ENCODE results near the gene GUF1. TPM values are rescaled to one million over a fixed set of nuclear protein-coding genes. Genes with fewer than 3 reads are reported as not detected.

GUF1 gene
- total RNA-seq, 1 donor from 2014 or later, result 20.7 TPM

DNA sequence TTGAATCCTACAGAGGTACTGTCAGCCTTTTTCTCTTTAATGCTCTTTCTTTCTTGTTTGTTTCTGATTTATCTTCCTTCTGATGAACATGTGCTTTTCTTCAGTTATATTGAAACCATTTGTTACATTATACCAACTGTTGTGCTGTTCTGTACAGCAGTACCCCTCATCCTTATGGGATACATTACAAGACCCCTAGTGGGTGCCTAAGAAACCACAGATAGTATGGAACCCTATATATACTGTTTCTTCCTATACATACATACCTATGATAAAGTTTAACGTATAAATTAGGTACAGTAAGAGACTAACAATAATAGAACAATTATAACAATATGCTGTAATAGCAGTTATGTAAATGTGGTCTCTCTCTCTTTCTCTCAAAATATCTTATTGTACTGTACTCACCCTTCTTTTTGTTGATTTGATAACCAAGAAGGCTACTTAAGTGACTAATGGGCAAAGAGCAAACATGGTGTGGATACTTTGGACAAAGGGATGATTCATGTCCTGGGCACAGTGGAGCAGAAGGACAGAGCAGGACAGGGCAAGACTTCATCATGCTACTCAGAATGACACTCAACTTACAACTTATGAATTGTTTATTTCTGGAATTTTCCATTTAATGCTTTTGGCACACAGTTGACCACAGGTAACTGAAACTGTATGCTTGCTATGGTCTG is 16.1 kb upstream of the GUF1 start:
- H3K27me3 Mint-ChIP-seq (ENCODE audit: unreplicated experiment), result peaks cover 10% of the 10 kb centered on the region
- TF ChIP-seq, protein P1, sequence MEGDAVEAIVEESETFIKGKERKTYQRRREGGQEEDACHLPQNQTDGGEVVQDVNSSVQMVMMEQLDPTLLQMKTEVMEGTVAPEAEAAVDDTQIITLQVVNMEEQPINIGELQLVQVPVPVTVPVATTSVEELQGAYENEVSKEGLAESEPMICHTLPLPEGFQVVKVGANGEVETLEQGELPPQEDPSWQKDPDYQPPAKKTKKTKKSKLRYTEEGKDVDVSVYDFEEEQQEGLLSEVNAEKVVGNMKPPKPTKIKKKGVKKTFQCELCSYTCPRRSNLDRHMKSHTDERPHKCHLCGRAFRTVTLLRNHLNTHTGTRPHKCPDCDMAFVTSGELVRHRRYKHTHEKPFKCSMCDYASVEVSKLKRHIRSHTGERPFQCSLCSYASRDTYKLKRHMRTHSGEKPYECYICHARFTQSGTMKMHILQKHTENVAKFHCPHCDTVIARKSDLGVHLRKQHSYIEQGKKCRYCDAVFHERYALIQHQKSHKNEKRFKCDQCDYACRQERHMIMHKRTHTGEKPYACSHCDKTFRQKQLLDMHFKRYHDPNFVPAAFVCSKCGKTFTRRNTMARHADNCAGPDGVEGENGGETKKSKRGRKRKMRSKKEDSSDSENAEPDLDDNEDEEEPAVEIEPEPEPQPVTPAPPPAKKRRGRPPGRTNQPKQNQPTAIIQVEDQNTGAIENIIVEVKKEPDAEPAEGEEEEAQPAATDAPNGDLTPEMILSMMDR (IDR thresholded peaks at IDR 0.05), result no peak
- no peak overlapping the region for H3K4me3 Mint-ChIP-seq (ENCODE audit: unreplicated experiment)
- no peak overlapping the region for H3K27ac Mint-ChIP-seq (ENCODE audit: unreplicated experiment)
- no peak for DNase-seq (ENCODE audit: extremely low spot score, unreplicated experiment)
- H3K4me1 Mint-ChIP-seq (ENCODE audit: unreplicated experiment), result no peaks in the 10 kb centered on the region
- H3K36me3 Mint-ChIP-seq (ENCODE audit: unreplicated experiment), result no peaks in the 10 kb centered on the region
- H3K9me3 Mint-ChIP-seq (ENCODE audit: unreplicated experiment), result no peaks in the 10 kb centered on the region

DNA sequence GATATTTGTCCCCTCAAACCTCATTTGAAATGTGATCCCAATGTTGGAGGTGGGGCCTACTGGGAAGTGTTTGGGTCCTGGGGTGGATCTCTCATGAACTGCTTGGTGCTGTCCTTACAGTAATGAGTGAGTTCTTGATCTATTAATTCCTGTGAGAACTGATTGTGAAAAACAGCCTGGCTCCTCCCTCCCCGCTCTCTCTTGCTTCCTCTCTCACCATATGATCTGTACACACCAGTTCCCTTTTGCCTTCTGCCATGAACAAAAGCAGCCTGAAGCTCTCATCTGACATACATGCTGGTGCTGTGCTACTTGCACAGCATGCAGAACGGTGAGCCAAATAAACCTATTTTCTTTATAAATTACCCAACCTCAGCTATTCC is 15.6 kb upstream of the GUF1 start:
- H3K4me3 Mint-ChIP-seq (ENCODE audit: unreplicated experiment), result no peak overlapping the region
- no peak overlapping the region for H3K27ac Mint-ChIP-seq (ENCODE audit: unreplicated experiment)
- DNase-seq (ENCODE audit: extremely low spot score, unreplicated experiment), result no peak
- no peaks in the 10 kb centered on the region for H3K9me3 Mint-ChIP-seq (ENCODE audit: unreplicated experiment)
- no peaks in the 10 kb centered on the region for H3K36me3 Mint-ChIP-seq (ENCODE audit: unreplicated experiment)
- H3K4me1 Mint-ChIP-seq (ENCODE audit: unreplicated experiment), result no peaks in the 10 kb centered on the region
- peaks cover 16% of the 10 kb centered on the region for H3K27me3 Mint-ChIP-seq (ENCODE audit: unreplicated experiment)
- TF ChIP-seq, protein P1 (IDR thresholded peaks at IDR 0.05), result no peak

DNA sequence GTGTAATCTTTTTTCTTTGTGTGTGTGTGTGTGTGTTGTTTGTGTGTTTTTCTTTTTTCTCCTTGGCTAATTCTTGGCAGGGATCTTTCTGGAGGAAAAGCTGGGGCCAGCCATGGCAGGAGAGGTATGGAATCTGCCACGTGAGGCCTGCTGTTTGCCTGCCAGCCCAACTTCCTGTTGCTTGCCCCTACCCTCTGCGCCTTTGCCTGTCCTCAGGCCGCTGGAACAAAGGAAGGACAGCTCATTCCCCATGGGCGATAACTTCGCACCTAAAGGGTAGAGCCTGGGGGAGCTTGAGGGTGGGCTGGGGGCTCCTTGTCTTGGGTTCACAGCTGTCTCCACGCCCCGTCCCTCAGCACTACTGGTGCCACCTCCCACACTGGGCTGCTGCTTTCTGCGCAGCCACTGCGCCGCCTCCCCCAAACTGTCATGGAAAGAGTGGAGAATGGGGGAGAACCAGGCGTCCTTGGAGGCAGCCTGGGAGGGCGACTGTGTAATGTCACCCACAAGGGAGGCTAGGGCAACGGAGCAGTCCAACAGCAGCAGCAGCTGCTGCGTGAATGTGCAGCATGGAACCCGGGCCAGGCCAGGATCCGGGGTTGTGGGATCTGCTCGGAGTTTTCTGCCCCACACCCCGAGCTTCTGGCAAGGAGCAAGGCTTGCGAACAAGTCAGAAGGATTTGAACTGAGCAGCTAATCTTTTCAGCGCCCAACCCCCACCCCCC is 14.5 kb upstream of the GUF1 start:
- no peak overlapping the region for H3K4me3 Mint-ChIP-seq (ENCODE audit: unreplicated experiment)
- no peaks in the 10 kb centered on the region for H3K9me3 Mint-ChIP-seq (ENCODE audit: unreplicated experiment)
- no peaks in the 10 kb centered on the region for H3K36me3 Mint-ChIP-seq (ENCODE audit: unreplicated experiment)
- TF ChIP-seq, protein P1 (IDR thresholded peaks at IDR 0.05), result no peak
- H3K4me1 Mint-ChIP-seq (ENCODE audit: unreplicated experiment), result no peaks in the 10 kb centered on the region
- H3K27ac Mint-ChIP-seq (ENCODE audit: unreplicated experiment), result no peak overlapping the region
- H3K27me3 Mint-ChIP-seq (ENCODE audit: unreplicated experiment), result peaks cover 19% of the 10 kb centered on the region
- no peak for DNase-seq (ENCODE audit: extremely low spot score, unreplicated experiment)

DNA sequence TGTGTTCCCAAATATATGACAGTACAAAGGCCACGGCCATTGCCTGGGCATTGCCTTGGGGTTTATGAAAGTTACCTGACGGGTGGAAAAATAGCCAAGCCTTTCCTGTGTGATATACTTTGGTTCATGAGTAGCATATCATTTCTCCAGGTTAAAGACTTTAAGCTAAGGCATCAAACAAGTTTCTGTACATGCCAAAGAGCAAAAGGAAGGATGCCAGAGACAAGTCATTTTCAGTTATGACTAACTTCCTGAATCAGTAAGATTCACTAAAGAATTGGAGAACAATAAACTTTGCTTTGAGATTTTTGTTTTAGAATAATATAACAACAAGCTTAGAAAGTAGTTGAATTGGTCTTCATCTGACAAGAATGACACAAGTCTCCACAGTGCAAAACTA is 9.7 kb upstream of the GUF1 start:
- H3K27me3 Mint-ChIP-seq (ENCODE audit: unreplicated experiment), result peaks cover 26% of the 10 kb centered on the region
- no peaks in the 10 kb centered on the region for H3K36me3 Mint-ChIP-seq (ENCODE audit: unreplicated experiment)
- H3K4me3 Mint-ChIP-seq (ENCODE audit: unreplicated experiment), result no peak overlapping the region
- no peaks in the 10 kb centered on the region for H3K9me3 Mint-ChIP-seq (ENCODE audit: unreplicated experiment)
- TF ChIP-seq, protein P1 (IDR thresholded peaks at IDR 0.05), result no peak
- no peaks in the 10 kb centered on the region for H3K4me1 Mint-ChIP-seq (ENCODE audit: unreplicated experiment)
- no peak for DNase-seq (ENCODE audit: extremely low spot score, unreplicated experiment)
- H3K27ac Mint-ChIP-seq (ENCODE audit: unreplicated experiment), result no peak overlapping the region

DNA sequence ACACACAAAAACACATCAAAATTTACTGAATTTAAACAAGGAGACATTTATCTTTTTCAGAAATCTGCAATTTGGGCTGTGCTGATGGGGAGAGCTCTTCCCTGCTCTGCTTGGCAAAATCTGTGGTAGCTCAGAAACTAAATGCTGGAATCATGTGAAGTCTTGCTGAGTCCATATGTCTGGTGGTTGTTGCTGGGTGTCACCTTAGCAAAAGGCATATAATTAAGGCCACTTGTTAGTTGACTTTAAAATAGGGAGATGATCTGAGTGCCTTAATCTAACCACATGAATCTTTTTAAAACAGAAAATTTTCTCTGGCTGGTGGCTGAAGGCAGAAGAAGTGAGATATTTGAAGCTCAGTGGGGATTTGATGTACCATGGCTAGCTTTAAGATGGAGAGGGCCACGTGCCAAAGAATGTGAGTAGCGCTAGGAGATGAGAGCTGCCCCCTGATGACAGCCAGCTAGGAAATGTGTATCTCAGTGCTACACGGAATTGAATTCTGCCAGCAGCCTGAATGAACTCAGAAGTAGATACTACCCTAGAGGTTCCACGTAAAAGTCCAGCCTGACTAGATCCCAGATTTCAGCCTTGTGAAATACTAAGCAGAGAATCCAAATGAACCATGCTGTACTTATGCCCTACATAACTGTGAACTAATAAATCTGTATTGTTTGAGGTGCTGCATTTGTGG is 7.6 kb upstream of the GUF1 start:
- Mint-ChIP-seq H3K27ac (ENCODE audit: unreplicated experiment) (no peak overlapping the region), H3K4me1 (ENCODE audit: unreplicated experiment) (no peaks in the 10 kb centered on the region), H3K9me3 (ENCODE audit: unreplicated experiment) (no peaks in the 10 kb centered on the region), H3K36me3 (ENCODE audit: unreplicated experiment) (no peaks in the 10 kb centered on the region), H3K4me3 (ENCODE audit: unreplicated experiment) (no peak overlapping the region), H3K27me3 (ENCODE audit: unreplicated experiment) (peaks cover 27% of the 10 kb centered on the region)
- TF ChIP-seq, protein P1 (IDR thresholded peaks at IDR 0.05), result no peak
- no peak for DNase-seq (ENCODE audit: extremely low spot score, unreplicated experiment)
